Myocyte (in vitro differentiated cells): Measurements from ENCODE around the gene HDAC4. TPM values are rescaled to one million over a fixed set of nuclear protein-coding genes. Genes with fewer than 3 reads are reported as not detected.
A peak's percentile ranks its signal among the peaks of the same experiment; 100 is the strongest.

Experiments used
- DNase-seq: peaks from one replicate; pipeline ENCODE4 v3.0.0-alpha.2; 2012; ENCODE audit warnings: low read depth
- total RNA-seq: library from RNA; depleted of rRNA; stranded (reverse); fragments of >200 nt; gene quantifications from 2 replicates; pipeline ENCODE4 v1.2.3, GENCODE V29; 2014

The HDAC4 gene
- total RNA-seq, 1 donor from 2014 or later = 38.5 TPM

DNA sequence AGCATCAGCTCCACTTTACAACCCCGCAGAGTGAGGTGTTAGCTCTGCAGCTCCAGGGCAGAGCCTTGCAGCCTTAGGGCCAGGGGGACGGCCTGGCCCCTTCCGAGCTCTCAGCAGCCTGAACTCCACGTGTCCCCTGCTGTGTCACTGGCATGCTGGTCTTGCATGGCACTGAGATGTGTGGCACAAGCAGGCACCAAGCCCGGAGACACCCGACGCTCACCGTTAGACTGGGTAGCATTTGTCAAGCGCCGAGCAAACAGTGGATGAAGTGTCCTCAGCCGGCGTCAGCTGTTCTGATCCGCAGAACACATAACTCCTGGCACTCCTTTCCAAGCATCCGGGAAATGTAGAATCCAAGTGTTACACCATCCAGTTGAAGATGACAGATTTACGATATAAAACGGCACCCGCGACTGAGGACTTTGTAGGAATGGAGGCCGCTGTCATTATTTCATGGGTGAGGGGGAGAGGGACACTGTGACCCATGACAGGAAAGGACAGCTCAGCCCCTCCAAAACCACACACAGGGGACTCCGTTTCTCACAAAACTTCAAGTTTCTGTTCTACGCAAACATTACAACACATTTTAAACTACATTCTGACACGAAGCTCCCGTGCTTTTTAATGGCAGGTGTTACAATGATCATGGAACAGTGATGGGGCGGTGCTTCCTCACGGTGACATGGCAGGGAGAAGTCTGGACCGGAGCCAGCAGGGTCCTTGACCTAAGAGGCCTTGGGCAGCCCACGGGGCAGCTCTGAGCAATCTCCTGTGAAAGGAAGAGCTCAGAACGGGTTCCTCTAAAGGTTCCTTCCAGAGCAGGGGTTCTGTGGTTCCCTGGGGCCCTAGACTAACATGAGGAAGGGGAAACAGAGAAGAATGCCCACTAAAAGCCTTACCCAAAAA, 89.4 kb downstream of the HDAC4 start:
- DNase-seq = peak; percentile 98

DNA sequence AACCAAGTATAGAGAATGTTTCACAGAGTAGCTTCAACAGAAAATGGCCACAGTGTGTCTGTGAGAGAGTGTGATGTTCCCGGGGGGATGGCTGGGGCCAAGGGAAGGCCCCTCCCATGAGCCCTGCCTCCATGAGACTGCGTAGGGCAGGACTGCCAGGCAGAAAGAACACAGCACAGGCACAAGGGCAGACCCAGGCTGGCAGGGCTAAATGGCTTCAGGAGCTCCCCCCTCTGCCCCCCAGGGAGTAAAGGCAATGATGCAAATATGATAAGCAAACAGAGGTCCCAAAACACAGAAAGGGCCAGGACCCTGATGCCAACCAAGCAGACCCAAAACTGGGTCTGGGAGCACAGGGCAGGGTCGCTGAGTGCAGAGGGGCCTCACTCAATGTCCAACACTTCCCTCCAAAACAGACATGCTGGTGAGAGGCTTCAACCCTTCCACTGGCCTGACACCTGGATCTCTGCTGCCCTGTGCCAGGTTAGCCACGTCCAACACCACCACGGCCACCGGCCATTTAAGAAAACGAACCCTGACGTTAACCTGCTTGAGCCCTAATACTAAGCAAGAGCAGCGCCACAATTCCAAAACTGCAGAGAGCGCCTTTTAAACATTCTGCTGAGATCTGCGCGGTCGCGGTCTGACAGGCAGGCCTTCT, 90.3 kb downstream of the HDAC4 start:
- no peak for DNase-seq

- DNase-seq = no peak
These were observed 91.2 kb downstream of the HDAC4 start for GRCh38 chr2:239309398-239310245.

GRCh38 chr2:239308661-239309397, 92.0 kb downstream of the HDAC4 start:
- DNase-seq = peak; percentile 80

GRCh38 chr2:239307921-239308613, 92.8 kb downstream of the HDAC4 start:
- DNase-seq = no peak

- no peak for DNase-seq
These were observed 93.6 kb downstream of the HDAC4 start for GRCh38 chr2:239307221-239307569.

- no peak for DNase-seq
These were observed 94.3 kb downstream of the HDAC4 start for GRCh38 chr2:239306274-239307220.

DNA sequence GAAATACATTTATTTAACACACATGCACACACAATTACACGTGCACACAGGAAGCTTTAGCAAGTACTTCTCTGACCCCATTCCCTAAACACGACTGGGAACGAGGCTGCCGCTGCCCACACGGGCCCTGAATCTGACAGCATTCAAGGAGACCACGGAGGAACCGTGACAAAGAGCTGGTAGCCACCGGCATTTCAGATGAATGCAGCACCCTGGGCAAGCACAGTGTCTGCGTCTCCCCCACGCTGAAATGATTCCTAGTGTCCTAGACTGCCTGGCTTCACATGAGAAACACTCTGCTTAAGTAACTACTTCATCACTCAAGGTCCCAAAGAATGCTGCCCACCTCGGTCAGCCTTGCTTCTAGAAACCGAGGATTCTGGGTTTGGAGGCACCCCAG, 95.0 kb downstream of the HDAC4 start:
- DNase-seq = peak; percentile 52

GRCh38 chr2:239305222-239305575, 95.6 kb downstream of the HDAC4 start:
- DNase-seq = no peak

GRCh38 chr2:239304533-239305221, 96.1 kb downstream of the HDAC4 start:
- no peak for DNase-seq

DNA sequence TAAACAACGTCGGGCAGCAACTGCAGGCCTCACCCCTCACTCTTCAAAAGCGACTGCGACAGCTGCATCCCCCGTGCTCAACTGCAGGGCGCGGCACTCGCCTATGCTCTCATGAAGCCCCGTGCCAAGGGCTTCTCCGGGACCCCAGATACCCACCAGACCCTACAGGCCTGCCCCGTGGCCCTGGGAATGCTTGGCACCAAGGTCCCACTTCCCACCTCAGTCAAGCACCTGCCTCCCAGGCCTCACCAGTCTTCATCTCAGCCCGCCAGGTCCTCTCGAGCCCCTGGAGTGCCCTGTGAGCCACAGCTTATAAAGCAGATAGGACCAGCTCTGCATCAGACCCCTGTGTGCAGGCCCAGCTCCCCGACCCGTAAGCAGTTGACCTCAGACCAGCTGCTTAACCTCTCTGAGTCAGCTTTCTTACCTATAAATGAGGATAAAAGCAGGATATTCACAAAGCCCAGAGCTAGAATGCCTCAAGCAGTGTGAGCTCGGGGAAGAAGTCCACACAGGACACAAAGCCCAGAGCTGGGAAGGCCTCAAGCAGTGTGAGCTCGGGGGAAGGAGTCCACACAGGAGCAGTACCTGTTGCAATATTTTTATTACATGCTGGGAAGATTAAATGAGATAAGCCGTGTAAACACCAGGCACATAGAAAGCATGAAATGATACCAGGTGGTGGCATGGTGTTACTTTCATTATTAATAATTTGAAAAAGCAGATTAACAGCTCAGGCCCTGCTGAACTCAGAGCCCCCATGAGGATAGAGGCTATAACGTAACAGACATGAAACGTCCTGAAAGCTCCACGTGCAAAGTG, 96.9 kb downstream of the HDAC4 start:
- peak; percentile 66 for DNase-seq

DNA sequence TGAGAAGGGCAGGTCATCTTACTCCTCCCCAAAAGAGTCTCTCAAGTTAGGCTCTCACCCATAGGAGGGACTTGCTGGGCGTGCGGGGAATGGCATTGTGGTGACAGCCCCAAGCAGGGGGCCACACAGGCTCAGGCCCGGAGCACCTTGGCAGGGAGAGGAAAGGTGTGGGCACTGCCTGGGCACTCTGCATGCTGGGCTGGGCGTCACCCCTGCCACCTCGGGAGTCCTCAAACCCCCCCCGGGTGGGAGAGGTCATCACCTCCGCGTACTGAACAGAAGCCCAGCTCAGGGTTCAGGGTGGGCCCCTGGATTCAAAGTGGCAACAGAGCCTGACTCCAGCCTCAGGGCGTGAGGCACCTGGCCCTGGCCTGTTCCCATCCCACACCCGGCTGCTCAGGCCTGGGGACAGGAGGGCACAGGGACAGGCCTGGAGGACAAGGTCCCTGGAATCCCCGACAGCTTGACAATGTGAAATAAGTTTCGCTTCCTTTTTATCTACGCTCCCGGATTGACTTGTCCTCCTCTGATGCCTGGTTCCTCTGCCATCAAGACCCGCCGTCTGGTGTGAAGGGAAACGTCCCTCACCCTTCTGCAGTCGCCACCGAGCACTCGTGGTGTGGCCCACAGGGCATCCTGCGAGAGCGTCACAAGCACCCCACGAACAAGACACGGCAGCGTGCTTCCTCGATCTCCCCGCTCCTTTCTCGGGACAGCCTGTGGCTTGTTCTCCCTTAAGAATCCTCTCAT, 97.8 kb downstream of the HDAC4 start:
- no peak for DNase-seq

GRCh38 chr2:239302083-239302807, 98.6 kb downstream of the HDAC4 start:
- no peak for DNase-seq

GRCh38 chr2:239300871-239301735, 99.7 kb downstream of the HDAC4 start:
- no peak for DNase-seq

DNA sequence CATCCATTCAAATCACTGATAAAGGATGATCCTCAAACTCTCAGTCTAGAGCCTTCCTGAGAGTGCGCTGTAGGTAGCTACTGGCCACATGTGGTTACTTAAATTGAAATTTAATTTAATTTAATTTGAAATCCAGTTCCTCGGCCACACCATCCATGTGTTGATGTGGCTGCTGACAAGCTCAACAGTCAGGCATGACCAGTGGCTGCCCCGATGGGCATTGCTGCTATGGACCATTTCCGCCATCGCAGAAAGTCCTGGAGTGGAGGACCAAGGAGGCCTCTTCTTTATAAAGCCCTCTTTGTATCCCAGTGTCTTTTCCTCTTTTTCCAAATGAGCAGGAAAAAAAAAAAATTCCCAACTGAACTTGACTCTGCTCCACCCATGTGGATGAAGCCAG, 100.6 kb downstream of the HDAC4 start:
- DNase-seq = no peak
